ENCODE results near the gene RAB31. TPM values are rescaled to one million over a fixed set of nuclear protein-coding genes. Genes with fewer than 3 reads are reported as not detected.

Gene RAB31
- total RNA-seq, 4 donors from 2014 or later = 17.4 to 76.0 (median 45.0) TPM

GRCh38 chr18:9831723-9832199 is 123.7 kb downstream of the RAB31 start:
- WGBS, 2 donors = 80 to 91% methylated on average over 2 to 7 of the region's 12 CpGs
- TF ChIP-seq, protein P1, sequence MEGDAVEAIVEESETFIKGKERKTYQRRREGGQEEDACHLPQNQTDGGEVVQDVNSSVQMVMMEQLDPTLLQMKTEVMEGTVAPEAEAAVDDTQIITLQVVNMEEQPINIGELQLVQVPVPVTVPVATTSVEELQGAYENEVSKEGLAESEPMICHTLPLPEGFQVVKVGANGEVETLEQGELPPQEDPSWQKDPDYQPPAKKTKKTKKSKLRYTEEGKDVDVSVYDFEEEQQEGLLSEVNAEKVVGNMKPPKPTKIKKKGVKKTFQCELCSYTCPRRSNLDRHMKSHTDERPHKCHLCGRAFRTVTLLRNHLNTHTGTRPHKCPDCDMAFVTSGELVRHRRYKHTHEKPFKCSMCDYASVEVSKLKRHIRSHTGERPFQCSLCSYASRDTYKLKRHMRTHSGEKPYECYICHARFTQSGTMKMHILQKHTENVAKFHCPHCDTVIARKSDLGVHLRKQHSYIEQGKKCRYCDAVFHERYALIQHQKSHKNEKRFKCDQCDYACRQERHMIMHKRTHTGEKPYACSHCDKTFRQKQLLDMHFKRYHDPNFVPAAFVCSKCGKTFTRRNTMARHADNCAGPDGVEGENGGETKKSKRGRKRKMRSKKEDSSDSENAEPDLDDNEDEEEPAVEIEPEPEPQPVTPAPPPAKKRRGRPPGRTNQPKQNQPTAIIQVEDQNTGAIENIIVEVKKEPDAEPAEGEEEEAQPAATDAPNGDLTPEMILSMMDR (IDR thresholded peaks at IDR 0.05) = no peak
- TF ChIP-seq POLR2A (IDR thresholded peaks at IDR 0.05) = no peak
- Histone ChIP-seq H3K36me3 (no peaks in the 10 kb centered on the region), H3K27ac (peak overlapping the region; percentile 6 to 49 (median 26)), H3K4me1 (peaks cover 9 to 56% (median 42%) of the 10 kb centered on the region in 3 donors), H3K9me3 (no peaks in the 10 kb centered on the region), H3K27me3 (no peaks in the 10 kb centered on the region), H3K4me3 (no peak overlapping the region)
- DNase-seq = no peak
- intact Hi-C loops (cut with DNase I) = no loop called here

DNA sequence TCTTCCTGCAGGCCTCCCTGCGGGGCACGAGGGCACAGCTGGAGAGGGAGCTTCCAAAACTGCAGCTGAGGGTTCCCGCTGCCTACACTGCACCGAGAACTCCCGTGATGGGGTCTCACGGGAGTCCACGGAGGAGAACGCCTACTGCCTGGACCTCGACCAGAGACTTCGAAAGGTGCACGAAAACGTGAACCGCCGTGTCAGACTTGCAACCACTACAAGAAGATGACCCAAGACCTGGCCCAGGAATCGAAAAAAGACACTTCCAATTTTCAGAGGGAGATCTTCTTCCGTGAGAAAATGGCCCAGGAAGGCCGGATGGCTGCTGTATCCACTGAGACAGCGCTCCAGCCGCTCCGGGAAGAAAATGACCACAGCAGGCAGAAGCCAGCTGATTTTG is 124.8 kb downstream of the RAB31 start:
- no peaks in the 10 kb centered on the region for H3K27me3 ChIP-seq
- H3K4me3 ChIP-seq = no peak overlapping the region
- peaks cover 3 to 50% (median 31%) of the 10 kb centered on the region in 3 donors for H3K4me1 ChIP-seq
- H3K9me3 ChIP-seq = no peaks in the 10 kb centered on the region
- no peak for DNase-seq
- 93% methylated on average over 16 to 20 of the region's 20 CpGs for WGBS, 2 donors
- intact Hi-C loops (cut with DNase I) = no loop called here
- TF ChIP-seq POLR2A (IDR thresholded peaks at IDR 0.05) = no peak
- TF ChIP-seq, protein P1 (IDR thresholded peaks at IDR 0.05) = no peak
- H3K27ac ChIP-seq = no peak overlapping the region
- H3K36me3 ChIP-seq = no peaks in the 10 kb centered on the region

- Histone ChIP-seq H3K4me1 (peaks cover 0 to 48% (median 21%) of the 10 kb centered on the region in 3 donors), H3K9me3 (no peaks in the 10 kb centered on the region), H3K4me3 (no peak overlapping the region), H3K27me3 (no peaks in the 10 kb centered on the region), H3K36me3 (no peaks in the 10 kb centered on the region), H3K27ac (peak overlapping the region in 3 of 4 donors; percentile 53 to 78 (median 57))
- no peak for TF ChIP-seq POLR2A (IDR thresholded peaks at IDR 0.05)
- TF ChIP-seq, protein P1 (IDR thresholded peaks at IDR 0.05) = no peak
- 59 to 64% methylated on average over 2 of the region's 2 CpGs for WGBS, 2 donors
- no peak for DNase-seq
- intact Hi-C loops (cut with DNase I) = no loop called here
These were observed 126.5 kb downstream of the RAB31 start for GRCh38 chr18:9834551-9834950.

DNA sequence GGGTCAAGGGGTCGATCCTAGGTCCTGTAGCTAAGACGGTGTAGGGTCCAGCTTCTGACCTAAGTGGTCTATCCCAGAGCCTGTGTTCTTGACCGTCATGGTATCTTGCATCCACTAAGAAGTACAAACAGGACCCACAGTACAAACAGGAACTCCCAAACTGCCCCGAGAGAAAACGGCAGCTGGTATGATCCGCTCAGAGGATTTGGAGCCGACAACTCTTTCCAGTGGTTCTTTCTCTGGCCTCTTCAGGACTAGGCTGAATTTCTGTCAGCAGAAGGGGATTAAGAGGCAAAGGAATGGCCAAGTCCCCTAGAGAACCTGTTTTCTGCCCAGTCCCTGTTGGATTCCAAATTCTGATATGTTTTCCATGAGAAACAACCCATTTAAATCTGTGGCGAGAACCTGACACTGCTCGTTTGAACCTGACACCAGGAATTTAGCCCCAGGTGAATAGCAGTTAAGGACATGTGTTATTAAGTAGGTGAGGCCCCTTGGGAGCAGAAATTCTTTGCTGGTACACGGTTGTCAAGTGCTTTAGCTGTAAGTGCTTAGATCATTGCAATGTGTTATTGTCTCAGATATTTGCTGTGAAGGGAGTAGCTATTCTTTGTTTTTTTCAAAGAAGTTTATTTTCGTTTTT is 127.1 kb downstream of the RAB31 start:
- intact Hi-C loops (cut with DNase I) = no loop called here
- 37 to 39% methylated on average over 9 to 10 of the region's 11 CpGs for WGBS, 2 donors
- Histone ChIP-seq H3K27me3 (no peaks in the 10 kb centered on the region), H3K9me3 (no peaks in the 10 kb centered on the region), H3K4me3 (peak overlapping the region in 1 of 4 donors; percentile 19), H3K4me1 (peaks cover 0 to 48% (median 21%) of the 10 kb centered on the region in 3 donors), H3K36me3 (no peaks in the 10 kb centered on the region), H3K27ac (peak overlapping the region; percentile 53 to 79 (median 68))
- no peak for DNase-seq
- no peak for TF ChIP-seq POLR2A (IDR thresholded peaks at IDR 0.05)
- TF ChIP-seq, protein P1 (IDR thresholded peaks at IDR 0.05) = no peak

DNA sequence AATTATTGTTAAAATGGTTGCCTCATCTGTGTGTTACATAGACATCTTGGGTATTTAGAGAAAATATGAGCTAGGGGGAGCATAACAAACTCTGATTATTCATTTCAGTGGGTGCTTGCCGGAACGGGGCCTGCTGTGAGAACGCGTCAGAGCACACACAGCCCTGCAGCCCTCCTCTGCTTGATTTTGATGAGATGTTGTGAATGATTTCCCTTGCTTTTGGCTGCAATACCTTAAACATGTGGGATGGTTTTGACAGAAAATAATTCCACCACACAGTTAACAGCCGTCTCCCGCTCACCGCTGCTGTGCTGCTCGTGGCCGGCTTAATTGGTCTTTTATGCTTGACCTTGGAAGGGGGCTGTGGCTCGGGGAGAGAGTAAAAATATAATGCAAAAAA is 127.7 kb downstream of the RAB31 start:
- peak overlapping the region; percentile 53 to 79 (median 68) for H3K27ac ChIP-seq
- WGBS, 2 donors = 18 to 26% methylated on average over 10 of the region's 10 CpGs
- TF ChIP-seq, protein P1 (IDR thresholded peaks at IDR 0.05) = no peak
- TF ChIP-seq POLR2A (IDR thresholded peaks at IDR 0.05) = no peak
- H3K4me1 ChIP-seq = peaks cover 0 to 48% (median 21%) of the 10 kb centered on the region in 3 donors
- H3K9me3 ChIP-seq = no peaks in the 10 kb centered on the region
- DNase-seq = no peak
- H3K36me3 ChIP-seq = no peaks in the 10 kb centered on the region
- no peaks in the 10 kb centered on the region for H3K27me3 ChIP-seq
- intact Hi-C loops (cut with DNase I) = no loop called here
- peak overlapping the region in 1 of 4 donors; percentile 19 for H3K4me3 ChIP-seq
